Right renal cortex interstitium (tissue), 3 donors: ENCODE measurements around the gene DUSP11. TPM values are rescaled to one million over a fixed set of nuclear protein-coding genes. Genes with fewer than 3 reads are reported as not detected.
"Not testable (repeated sequence)": the region's sequence is repeated elsewhere in the genome, so short reads cannot be mapped to it uniquely, and the experiment has no call there.

ENCODE experiments used
- DNase-seq, 3 donors: peaks; one replicate each; pipeline ENCODE4 v3.0.0-alpha.2; 2013; ENCODE audit warnings: low read depth in 3 of 3, low spot score in 2 of 3
- polyA plus RNA-seq, 3 donors: library from polyadenylated mRNA; unstranded; fragments of 120-200 nt; gene quantifications; one replicate each; pipeline ENCODE4 v1.2.1, GENCODE V29; 2013; ENCODE audit not compliant: insufficient read length in 3 of 3

DUSP11 gene
- polyA plus RNA-seq, 3 donors: 32.3 to 33.8 (median 33.3) TPM

GRCh38 chr2:73776381-73776780 lies 3.5 kb downstream of the DUSP11 start:
- DNase-seq: no peak

GRCh38 chr2:73772819-73773218 lies 7.1 kb downstream of the DUSP11 start:
- no peak for DNase-seq

- DNase-seq: no peak
These were observed 9.2 kb downstream of the DUSP11 start for GRCh38 chr2:73770725-73771124.

- no peak for DNase-seq
These were observed 12.9 kb downstream of the DUSP11 start for GRCh38 chr2:73766994-73767393.

- DNase-seq: no peak
These were observed 13.6 kb downstream of the DUSP11 start for GRCh38 chr2:73766349-73766748.

- no peak for DNase-seq
These were observed 15.0 kb downstream of the DUSP11 start for GRCh38 chr2:73764945-73765344.

GRCh38 chr2:73762571-73762970 lies 17.3 kb downstream of the DUSP11 start:
- no peak for DNase-seq

- no peak for DNase-seq
These were observed 20.0 kb downstream of the DUSP11 start for GRCh38 chr2:73759904-73760303.

- DNase-seq: no peak
These were observed 20.6 kb downstream of the DUSP11 start for GRCh38 chr2:73759285-73759764.

- not testable (repeated sequence) for DNase-seq
These were observed 25.6 kb downstream of the DUSP11 start for GRCh38 chr2:73754332-73754731.

GRCh38 chr2:73749314-73749713 lies 30.6 kb downstream of the DUSP11 start:
- no peak for DNase-seq

GRCh38 chr2:73746877-73747208 lies 33.1 kb downstream of the DUSP11 start:
- no peak for DNase-seq

GRCh38 chr2:73746015-73746876 lies 33.7 kb downstream of the DUSP11 start:
- DNase-seq: no peak

- no peak for DNase-seq
These were observed 39.1 kb downstream of the DUSP11 start for GRCh38 chr2:73740767-73741166.

- DNase-seq: no peak
These were observed 40.8 kb downstream of the DUSP11 start for GRCh38 chr2:73739101-73739500.

GRCh38 chr2:73736855-73737779 lies 42.8 kb downstream of the DUSP11 start, which contains the start of gene TPRKB:
TPRKB (minus strand) TSS chr2:73737345; CDS start chr2:73734569, 2,776 bp downstream.
- DNase-seq: peak; percentile 91 to 96 (median 94)

- no peak for DNase-seq
These were observed 43.5 kb downstream of the DUSP11 start for GRCh38 chr2:73736378-73736777.

GRCh38 chr2:73730810-73731209 lies 49.1 kb downstream of the DUSP11 start:
- DNase-seq: no peak

GRCh38 chr2:73728711-73729110 lies 51.2 kb downstream of the DUSP11 start:
- no peak for DNase-seq

- DNase-seq: no peak
These were observed 51.9 kb downstream of the DUSP11 start for GRCh38 chr2:73728043-73728442.

- not testable (repeated sequence) for DNase-seq
These were observed 53.2 kb downstream of the DUSP11 start for GRCh38 chr2:73726657-73727056.
